Measurements from ENCODE around the gene DUSP3.

Gene DUSP3

DNA sequence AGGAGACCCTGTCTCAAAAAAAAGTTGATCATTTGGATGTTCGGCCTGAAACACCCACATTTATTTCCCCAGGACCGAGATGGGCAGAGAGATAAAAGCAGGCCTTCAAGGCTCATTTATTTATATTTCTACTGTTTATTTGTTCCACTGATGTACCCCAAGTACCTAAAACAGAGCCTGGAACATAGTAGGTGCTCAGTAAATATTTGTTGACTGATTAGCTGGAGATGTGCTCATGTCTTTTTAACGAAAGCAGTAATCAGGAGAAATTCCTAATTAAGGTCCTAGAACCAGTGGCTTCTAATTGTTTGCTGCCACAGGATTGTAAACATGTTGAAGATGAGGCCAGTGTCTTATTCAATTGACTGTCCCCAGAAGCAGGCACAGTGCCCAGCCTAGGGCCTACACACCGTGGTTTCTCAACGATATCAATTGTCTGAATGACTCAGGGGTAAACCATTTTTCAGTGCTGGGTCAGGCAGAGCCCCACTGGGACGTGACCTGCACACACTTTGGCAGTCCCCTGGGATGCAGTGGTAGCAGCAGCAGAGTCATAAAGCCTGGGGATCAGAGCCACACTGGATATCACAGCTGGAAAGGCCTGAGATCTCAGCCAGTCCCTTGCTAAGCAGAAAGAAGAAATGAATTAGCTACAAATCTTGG is 54.9 kb downstream of the DUSP3 start:
- no peak for DNase-seq

DNA sequence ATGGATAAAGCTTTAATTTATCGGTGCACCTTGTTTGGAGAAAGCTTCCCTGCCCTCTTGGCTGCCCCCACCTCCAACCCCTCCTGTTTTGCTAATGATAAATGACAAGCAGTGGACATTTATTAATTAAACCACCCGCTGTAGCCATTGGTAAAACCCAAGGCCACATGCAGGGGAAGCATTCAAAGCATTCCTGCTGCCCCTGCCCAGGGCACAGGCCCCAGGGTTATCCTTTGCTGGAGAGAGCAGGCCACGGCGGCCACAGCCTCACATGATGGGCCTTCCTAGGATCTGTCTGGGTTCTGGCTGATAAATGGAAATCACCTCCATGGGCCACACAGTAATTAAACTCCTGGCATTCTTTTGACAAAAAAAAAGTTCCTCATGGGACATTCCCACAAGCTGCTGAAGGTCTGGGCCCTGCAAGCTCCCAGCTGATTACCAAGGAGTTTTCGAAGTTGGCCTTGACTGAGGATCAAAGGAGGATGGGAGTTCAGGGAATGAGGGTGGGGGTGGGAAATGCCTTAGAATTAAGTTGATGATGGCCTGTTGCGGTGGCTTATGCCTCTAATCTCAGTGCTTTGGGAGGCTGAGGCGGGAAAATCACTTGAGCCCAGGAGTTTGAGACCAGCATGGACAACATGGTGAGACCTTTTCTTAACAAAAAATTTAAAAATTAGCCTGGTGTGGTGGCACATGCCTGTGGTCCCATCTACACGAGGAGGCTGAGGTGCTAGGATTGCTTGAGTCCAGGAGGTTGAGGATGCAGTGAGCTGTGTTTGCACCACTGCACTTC is 55.7 kb downstream of the DUSP3 start:
- DNase-seq = no peak

- DNase-seq = no peak
Observed at GRCh38 chr17:43722269-43722619, 56.5 kb downstream of the DUSP3 start.

DNA sequence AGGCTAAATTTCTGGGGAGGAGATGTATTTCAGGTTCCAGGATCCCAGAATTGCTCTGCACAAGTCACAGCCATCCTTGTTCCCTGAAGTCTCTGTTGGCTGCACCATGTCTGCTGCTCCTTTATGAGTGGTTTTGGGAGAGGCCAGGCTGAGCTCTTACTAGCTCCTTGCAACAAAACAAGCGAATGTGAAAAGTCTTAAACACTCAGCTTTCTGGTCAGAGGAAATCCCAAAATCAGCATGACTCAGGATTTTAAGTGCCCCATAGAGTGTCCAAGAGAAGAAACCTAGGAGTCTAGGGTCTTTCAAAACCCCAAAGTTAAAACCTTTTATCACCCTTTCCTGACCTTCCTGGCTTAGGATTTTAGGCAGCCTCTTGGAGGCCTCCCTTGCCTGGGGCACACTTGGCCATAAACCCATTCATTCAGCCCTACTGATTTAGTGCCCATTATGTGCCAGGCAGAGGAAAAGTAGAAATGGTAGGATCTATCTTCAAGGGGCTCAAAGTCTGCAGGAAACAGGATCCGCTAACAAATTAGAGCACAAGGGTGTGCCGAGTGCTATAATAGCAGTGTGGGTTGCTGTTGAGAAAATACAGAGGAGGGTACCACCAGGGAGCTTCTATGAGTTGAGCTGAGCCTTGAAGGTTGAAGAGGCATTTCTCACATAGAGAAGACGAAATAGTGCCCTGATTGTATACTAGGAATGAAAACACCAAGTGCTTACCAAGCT is 57.1 kb downstream of the DUSP3 start:
- no peak for DNase-seq

- peak; percentile 21 to 56 for DNase-seq
Observed at GRCh38 chr17:43720311-43721060, 58.3 kb downstream of the DUSP3 start.

DNA sequence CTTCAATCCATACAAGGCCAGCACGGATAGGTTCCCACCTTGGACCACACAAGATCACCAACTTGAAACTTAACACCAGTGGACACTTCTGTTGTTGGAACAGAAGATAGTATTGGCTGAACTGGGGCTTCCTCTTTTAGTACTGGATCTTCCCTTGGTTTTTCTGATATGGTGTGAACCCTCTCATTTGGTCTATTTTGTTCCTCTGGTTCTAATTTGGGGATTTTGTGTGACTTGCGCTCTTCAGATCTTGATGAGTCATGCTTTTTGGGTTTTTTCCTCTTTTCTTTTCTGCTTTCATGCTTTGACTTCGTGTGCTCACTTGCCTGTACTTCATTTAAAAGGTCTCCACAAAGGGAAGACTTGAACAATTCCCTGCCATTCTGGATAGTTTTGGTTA is 59.2 kb downstream of the DUSP3 start:
- DNase-seq = no peak

DNA sequence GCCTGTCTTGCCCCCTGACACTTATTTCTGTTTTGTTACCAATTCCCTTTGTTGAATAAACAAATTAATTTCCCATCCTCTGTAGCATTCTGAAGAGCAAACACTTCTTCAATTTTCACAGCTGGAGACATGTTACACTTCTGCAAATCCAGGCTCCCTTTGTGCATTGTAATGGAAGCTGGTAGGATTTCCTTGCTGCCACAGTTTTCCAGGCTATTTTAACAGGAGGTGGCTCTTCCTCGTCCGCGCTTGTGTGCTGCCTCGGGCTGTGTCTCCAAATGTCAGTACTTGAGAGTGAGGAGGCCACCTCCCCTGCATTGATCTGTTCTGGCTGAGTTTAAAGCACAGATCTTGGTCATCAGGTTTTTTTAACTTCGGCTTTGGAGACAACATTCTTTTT is 60.2 kb downstream of the DUSP3 start:
- no peak for DNase-seq

DNA sequence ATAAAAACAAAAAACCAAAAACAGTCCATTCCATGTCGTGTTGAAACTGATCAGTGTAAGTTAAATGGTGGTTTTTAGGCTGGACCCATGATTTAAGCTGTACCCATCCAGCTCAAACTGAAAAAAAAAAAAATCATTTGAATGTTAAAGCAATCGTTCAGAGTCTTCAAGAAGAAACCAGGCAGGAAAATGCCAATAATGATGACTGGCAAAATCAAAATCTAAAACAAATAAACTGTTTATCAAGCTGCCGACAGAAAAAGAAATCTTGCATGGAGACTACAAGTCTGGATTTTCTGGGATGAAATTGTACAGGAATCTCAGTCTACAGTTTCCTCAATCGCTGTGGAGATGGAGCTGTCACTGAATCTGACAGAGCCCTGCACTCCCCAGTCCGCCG is 60.9 kb downstream of the DUSP3 start:
- DNase-seq = no peak

All from NCI-H524 (cell line).